GM23248 (cell line): ENCODE measurements around the gene GAB3. TPM values are rescaled to one million over a fixed set of nuclear protein-coding genes. Genes with fewer than 3 reads are reported as not detected.
"Not testable (repeated sequence)": the region's sequence is repeated elsewhere in the genome, so short reads cannot be mapped to it uniquely, and the experiment has no call there.

Source experiments
- DNase-seq: peaks from one replicate; pipeline ENCODE4 v3.0.0-alpha.2; 2015
- H2AFZ ChIP-seq: fragments of 200-600 bp; sonication (generic); 2 replicates; pipeline ENCODE4 v1.6.1; 2016; ENCODE audit warnings: antibody characterized with exemption
- H3F3A ChIP-seq: fragments of 200-600 bp; sonication (generic); 2 replicates; pipeline ENCODE4 v1.6.1; 2016; ENCODE audit warnings: mild to moderate bottlenecking, antibody characterized with exemption, mixed run types; ENCODE audit not compliant: insufficient read depth
- H3K27ac ChIP-seq: fragments of 200-600 bp; sonication (generic); 2 replicates; pipeline ENCODE4 v1.5.1; 2016; ENCODE audit warnings: mild to moderate bottlenecking
- H3K27me3 ChIP-seq: fragments of 200-600 bp; sonication (generic); replicated peaks from 2 replicates; pipeline ENCODE4 v1.6.1; 2016; ENCODE audit warnings: mild to moderate bottlenecking; ENCODE audit not compliant: insufficient read depth
- H3K36me3 ChIP-seq: fragments of 200-600 bp; sonication (generic); 2 replicates; pipeline ENCODE4 v1.6.1; 2016; ENCODE audit warnings: low read depth, mild to moderate bottlenecking
- H3K4me1 ChIP-seq: fragments of 200-600 bp; sonication (generic); 2 replicates; pipeline ENCODE4 v1.6.1; 2016; ENCODE audit warnings: mild to moderate bottlenecking; ENCODE audit not compliant: insufficient read depth
- H3K4me2 ChIP-seq: fragments of 200-600 bp; sonication (generic); one replicate; pipeline ENCODE4 v1.6.1; 2016; ENCODE audit warnings: mild to moderate bottlenecking; ENCODE audit not compliant: unreplicated experiment
- H3K4me3 ChIP-seq: fragments of 200-600 bp; sonication (generic); 2 replicates; pipeline ENCODE4 v1.5.1; 2016; ENCODE audit warnings: mild to moderate bottlenecking
- H3K79me2 ChIP-seq: fragments of 200-600 bp; sonication (generic); 2 replicates; pipeline ENCODE4 v1.6.1; 2016; ENCODE audit warnings: mild to moderate bottlenecking; ENCODE audit not compliant: insufficient read depth
- H3K9ac ChIP-seq: fragments of 200-600 bp; sonication (generic); 2 replicates; pipeline ENCODE4 v1.6.1; 2016; ENCODE audit warnings: mild to moderate bottlenecking
- H3K9me2 ChIP-seq: fragments of 200-600 bp; sonication (generic); 2 replicates; pipeline ENCODE4 v1.6.1; 2016; ENCODE audit warnings: mixed run types, mild to moderate bottlenecking, moderate library complexity; ENCODE audit not compliant: insufficient read depth
- H3K9me3 ChIP-seq: fragments of 200-600 bp; sonication (generic); one replicate; pipeline ENCODE4 v1.6.1; 2017; ENCODE audit warnings: low read depth
- H4K20me1 ChIP-seq: fragments of 200-600 bp; sonication (generic); 2 replicates; pipeline ENCODE4 v1.6.0; 2016; ENCODE audit not compliant: insufficient read depth
- EZH2 ChIP-seq: fragments of 200-600 bp; sonication (generic); IDR thresholded peaks from 2 replicates; pipeline ENCODE4 v1.6.1; 2018; ENCODE audit warnings: antibody characterized with exemption, mild to moderate bottlenecking; ENCODE audit not compliant: insufficient read depth, poor library complexity, severe bottlenecking
- EZH2phosphoT487 ChIP-seq: fragments of 200-600 bp; sonication (generic); IDR thresholded peaks from 2 replicates; pipeline ENCODE4 v1.6.1; 2018; ENCODE audit warnings: antibody characterized with exemption, moderate library complexity, mild to moderate bottlenecking, low read depth; ENCODE audit not compliant: insufficient read depth
- WGBS, 2 experiments: methylation state at CpG; one replicate each; pipeline ENCODE4 v1.1.6; 2015 to 2017; ENCODE audit warnings: low lambda C conversion rate in 2 of 2, low coverage in 1 of 2; ENCODE audit errors: missing lambda C conversion rate in 2 of 2; 5-methylcytosine and 5-hydroxymethylcytosine counted together
- in situ Hi-C: fragments of 300-500 bp; cut with MboI; formaldehyde crosslinking; loops from 2 replicates; pipeline ENCODE4 v1.15.0; 2020
- polyA plus RNA-seq: library from polyadenylated mRNA; unstranded; fragments of >200 nt; fragmentation: Nextera tagmentation; extraction: Ambion mirVana; gene quantifications from 2 replicates; pipeline ENCODE4 v1.2.1, GENCODE V29; 2016
- total RNA-seq: library from RNA; depleted of rRNA; stranded (reverse); fragments of >200 nt; shearing (Covaris generic); gene quantifications from 2 replicates; pipeline ENCODE4 v1.2.3, GENCODE V29; 2014

Gene GAB3
- total and polyA plus RNA-seq, 2 experiments from 2014 or later = 0.76 to 1.0 TPM

GRCh38 chrX:154696676-154697045 is 54.2 kb downstream of the GAB3 start:
- Histone ChIP-seq H3K9me3 (no peaks in the 10 kb centered on the region), H3K79me2 (no peaks in the 10 kb centered on the region), H3K9me2 (no peaks in the 10 kb centered on the region), H3K27me3 (no peaks in the 10 kb centered on the region), H3K4me1 (peaks cover 13% of the 10 kb centered on the region), H3K36me3 (no peaks in the 10 kb centered on the region), H4K20me1 (no peaks in the 10 kb centered on the region), H3F3A (peaks cover 14% of the 10 kb centered on the region), H3K4me2 (peak overlapping the region; percentile 46), H3K4me3 (0 out of 2 replicates have a peak overlapping the region, but pooled peaks have one; percentile 18), H3K27ac (peak overlapping the region; percentile 65), H3K9ac (0 out of 2 replicates have a peak overlapping the region, but pooled peaks have one; percentile 36), H2AFZ (no peak overlapping the region)
- WGBS, 2 experiments = 100% methylated on average over 1 of the region's 1 CpG; no CpG with 5 or more reads in 1 of the 2 experiments
- in situ Hi-C loops = no loop called here
- DNase-seq = peak; percentile 30
- TF ChIP-seq EZH2phosphoT487 (no peak), EZH2 (no peak)

DNA sequence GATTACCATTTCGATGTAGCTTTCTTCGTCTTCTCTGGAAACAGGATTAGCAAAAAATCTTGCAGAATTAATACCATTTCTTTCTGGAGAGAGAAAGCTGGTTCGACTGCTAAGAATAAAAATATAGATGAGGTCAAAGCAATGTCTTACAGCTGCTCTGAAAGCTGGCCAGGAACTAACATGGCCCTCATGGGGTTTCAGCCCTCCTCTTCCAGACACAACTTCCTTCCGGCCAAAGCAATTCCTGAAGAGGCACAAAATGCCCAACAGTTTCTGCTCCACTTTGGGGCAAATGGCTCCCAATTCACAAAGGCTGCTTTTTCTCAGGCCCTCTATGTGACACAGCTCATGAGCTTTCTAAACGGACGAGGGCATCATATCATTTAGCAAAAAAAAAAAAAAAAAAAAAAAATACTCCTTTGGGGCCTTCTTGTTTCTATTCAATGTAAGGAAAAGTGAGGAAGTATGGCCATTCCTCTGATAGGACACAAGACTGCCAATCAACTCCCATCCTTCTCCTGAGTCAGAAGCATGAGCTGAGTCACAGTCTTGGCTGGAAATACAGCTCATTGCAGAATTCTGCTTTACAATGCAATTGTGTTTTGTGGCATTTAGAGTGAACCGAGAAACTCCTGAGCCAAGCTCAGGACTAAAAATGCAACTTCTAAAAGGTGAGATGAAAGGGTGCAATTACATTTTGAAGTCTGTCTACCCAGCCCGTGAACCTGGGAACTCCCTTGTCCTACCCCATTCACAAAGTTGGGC is 54.8 kb downstream of the GAB3 start:
- peak overlapping the region; percentile 65 for H3K27ac ChIP-seq
- TF ChIP-seq EZH2 = no peak
- TF ChIP-seq EZH2phosphoT487 = no peak

GRCh38 chrX:154693394-154693793 is 57.5 kb downstream of the GAB3 start:
- no peaks in the 10 kb centered on the region for H3K9me2 ChIP-seq
- no peak overlapping the region for H3K27ac ChIP-seq
- peaks cover 13% of the 10 kb centered on the region for H3K4me1 ChIP-seq
- no peak overlapping the region for H3K9ac ChIP-seq
- no peak overlapping the region for H3K4me2 ChIP-seq
- H2AFZ ChIP-seq = no peak overlapping the region
- no peaks in the 10 kb centered on the region for H4K20me1 ChIP-seq
- no peak overlapping the region for H3K4me3 ChIP-seq
- DNase-seq = no peak
- no peaks in the 10 kb centered on the region for H3K9me3 ChIP-seq
- in situ Hi-C loops = no loop called here
- no peak for TF ChIP-seq EZH2phosphoT487
- no peak for TF ChIP-seq EZH2
- no peaks in the 10 kb centered on the region for H3K79me2 ChIP-seq
- H3F3A ChIP-seq = peaks cover 14% of the 10 kb centered on the region
- 90 to 100% methylated on average over 3 of the region's 3 CpGs for WGBS, 2 experiments
- no peaks in the 10 kb centered on the region for H3K27me3 ChIP-seq
- no peaks in the 10 kb centered on the region for H3K36me3 ChIP-seq

More for the DNA sequence above, 54.8 kb downstream of the GAB3 start:
- Histone ChIP-seq H4K20me1 (no peaks in the 10 kb centered on the region), H3K4me2 (peak overlapping the region; percentile 46), H3K4me1 (peaks cover 13% of the 10 kb centered on the region), H2AFZ (peak overlapping the region; percentile 86), H3F3A (peaks cover 14% of the 10 kb centered on the region), H3K27me3 (no peaks in the 10 kb centered on the region), H3K9ac (0 out of 2 replicates have a peak overlapping the region, but pooled peaks have one; percentile 36), H3K79me2 (no peaks in the 10 kb centered on the region), H3K9me3 (no peaks in the 10 kb centered on the region), H3K36me3 (no peaks in the 10 kb centered on the region), H3K9me2 (no peaks in the 10 kb centered on the region), H3K4me3 (peak overlapping the region; percentile 18; the same call in 1 of the 2 replicates)
- WGBS, 2 experiments = 17% methylated on average over 8 of the region's 8 CpGs
- peak; percentile 83 for DNase-seq
- in situ Hi-C loops = no loop called here

- H3K36me3 ChIP-seq, H3K4me1 ChIP-seq, H3K27me3 ChIP-seq, in situ Hi-C loops, H3K27ac ChIP-seq, H3K79me2 ChIP-seq, H3F3A ChIP-seq, H3K9me3 ChIP-seq, H4K20me1 ChIP-seq, DNase-seq, H3K9me2 ChIP-seq, H3K9ac ChIP-seq, H2AFZ ChIP-seq, H3K4me3 ChIP-seq, H3K4me2 ChIP-seq: not testable (repeated sequence)
- WGBS, 2 experiments = 90 to 96% methylated on average over 2 of the region's 2 CpGs
Measured at GRCh38 chrX:154690438-154690837, 60.4 kb downstream of the GAB3 start.

GRCh38 chrX:154672084-154672483 is 78.8 kb downstream of the GAB3 start:
- H4K20me1 ChIP-seq, H3K79me2 ChIP-seq, H3K9ac ChIP-seq, H3K27ac ChIP-seq, in situ Hi-C loops, H3F3A ChIP-seq, H3K36me3 ChIP-seq, H2AFZ ChIP-seq, H3K4me2 ChIP-seq, H3K9me3 ChIP-seq, DNase-seq, H3K4me3 ChIP-seq, H3K27me3 ChIP-seq, H3K4me1 ChIP-seq, H3K9me2 ChIP-seq: not testable (repeated sequence)

DNA sequence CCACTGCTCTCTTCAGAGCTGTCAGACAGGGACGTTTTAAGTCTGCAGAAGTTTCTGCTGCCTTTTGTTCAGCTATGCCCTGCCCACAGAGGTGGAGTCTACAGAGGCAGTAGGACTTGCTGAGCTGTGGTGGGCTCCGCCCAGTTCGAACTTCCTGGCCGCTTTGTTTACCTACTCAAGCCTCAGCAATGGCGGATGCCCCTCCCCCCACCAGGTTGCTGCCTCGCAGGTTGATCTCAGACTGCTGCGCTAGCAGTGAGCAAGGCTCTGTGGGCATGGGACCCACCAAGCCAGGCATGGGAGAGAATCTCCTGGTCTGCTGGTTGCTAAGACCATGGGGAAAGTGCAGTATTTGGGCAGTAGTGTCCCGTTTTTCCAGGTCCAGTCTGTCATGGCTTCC is 80.0 kb downstream of the GAB3 start:
- DNase-seq, H3K4me3 ChIP-seq, H3K27ac ChIP-seq, H3K36me3 ChIP-seq, H3K79me2 ChIP-seq, in situ Hi-C loops, H3K27me3 ChIP-seq, H3K4me1 ChIP-seq, H3K9ac ChIP-seq, H4K20me1 ChIP-seq, H3K9me3 ChIP-seq, H3K9me2 ChIP-seq, H3K4me2 ChIP-seq, H3F3A ChIP-seq, H2AFZ ChIP-seq: not testable (repeated sequence)
- WGBS, 2 experiments = 75 to 82% methylated on average over 7 to 8 of the region's 8 CpGs
